Measurements from ENCODE around the gene WDFY2. TPM values are rescaled to one million over a fixed set of nuclear protein-coding genes. Genes with fewer than 3 reads are reported as not detected.

Gene WDFY2
- total and polyA plus RNA-seq, 2 of the 8 experiments (the other 6 are each of a cell fraction or from before 2014, with no cell fraction given): 13.9 to 29.0 TPM

DNA sequence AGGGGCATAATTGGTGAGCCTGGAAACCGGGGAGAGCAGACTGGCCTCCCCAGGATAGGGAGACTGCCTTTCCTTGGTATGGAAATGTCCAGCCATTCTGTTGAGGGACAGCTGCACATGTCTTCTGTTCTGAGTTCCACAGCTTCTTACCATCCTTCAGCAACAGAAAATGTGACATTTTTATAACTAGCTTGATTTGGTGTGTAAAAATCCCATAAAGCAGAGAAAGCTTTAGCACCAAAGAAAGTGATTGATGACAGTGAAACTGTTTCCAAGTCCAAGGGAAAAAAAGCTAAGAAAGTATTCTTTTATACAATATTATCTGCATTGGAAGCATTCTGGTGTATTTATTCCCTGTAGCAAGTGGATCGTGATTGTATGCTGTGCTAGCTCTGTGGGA lies 157.8 kb downstream of the WDFY2 start:
- FAIRE-seq (no peak), DNase-seq (ENCODE audit: low read depth in 1 of 2, low spot score in 2 of 2) (no peak)
- Histone ChIP-seq H3K56ac (replicated peaks; ENCODE audit: insufficient read length, low read depth, low read length) (no peak overlapping the region), H4K91ac (replicated peaks; ENCODE audit: insufficient read length, low read length) (no peak overlapping the region), H3K79me2 (ENCODE audit: control insufficient read depth in 1 of 2, insufficient read depth in 2 of 2, low read length in 2 of 2) (no peaks in the 10 kb centered on the region), H3K23ac (ENCODE audit: insufficient read length) (no peak overlapping the region), H2BK20ac (ENCODE audit: low read length) (no peak overlapping the region), H3K79me1 (ENCODE audit: low read depth, low read length) (no peaks in the 10 kb centered on the region; the same call in none of the 2 replicates), H4K5ac (ENCODE audit: insufficient read length, low read depth, low read length) (no peak overlapping the region), H2AK5ac (ENCODE audit: low read depth, low read length) (no peak overlapping the region), H3K4me2 (ENCODE audit: insufficient read depth in 1 of 2, low read depth in 2 of 2, low read length in 2 of 2) (no peak overlapping the region), H3K9ac (replicated peaks in 1 of 4; ENCODE audit: extremely low read depth in 1 of 4, low read depth in 3 of 4, low read length in 3 of 4) (no peak overlapping the region), H2BK12ac (ENCODE audit: low read depth, low read length) (no peak overlapping the region), H3K18ac (ENCODE audit: extremely low read depth, low read length) (no peak overlapping the region), H3K4me1 (replicated peaks in 1 of 4; ENCODE audit: control insufficient read depth in 3 of 4, insufficient read depth in 4 of 4, low read length in 3 of 4) (no peaks in the 10 kb centered on the region), H4K8ac (ENCODE audit: extremely low read depth, insufficient read depth, low read length) (no peak overlapping the region), H3K27me3 (replicated peaks in 1 of 4; ENCODE audit: control insufficient read depth in 3 of 4, extremely low read depth in 1 of 4, insufficient read depth in 3 of 4, low read length in 3 of 4) (no peaks in the 10 kb centered on the region), H3K4ac (replicated peaks; ENCODE audit: insufficient read length, low read depth, low read length) (no peak overlapping the region), H3K27ac (ENCODE audit: low read depth, low read length) (no peak overlapping the region), H3K14ac (ENCODE audit: insufficient read length) (no peak overlapping the region), H2AFZ (ENCODE audit: low read length) (no peak overlapping the region), H2BK120ac (replicated peaks; ENCODE audit: low read depth, low read length) (no peak overlapping the region), H3K9me3 (ENCODE audit: insufficient read depth in 2 of 2, low read depth in 1 of 2, low read length in 1 of 2) (no peaks in the 10 kb centered on the region), H2BK5ac (ENCODE audit: low read depth, low read length) (no peak overlapping the region), H3K23me2 (ENCODE audit: low read depth, low read length) (no peaks in the 10 kb centered on the region), H4K20me1 (replicated peaks in 1 of 2; ENCODE audit: control insufficient read depth in 1 of 2, insufficient read depth in 2 of 2, low read length in 2 of 2) (no peaks in the 10 kb centered on the region), H2BK15ac (ENCODE audit: low read length) (no peak overlapping the region), H3K4me3 (ENCODE audit: extremely low read depth in 1 of 4, insufficient read depth in 2 of 4, low read depth in 3 of 4, low read length in 4 of 4) (no peak overlapping the region), H3K36me3 (ENCODE audit: control insufficient read depth in 2 of 4, insufficient read depth in 4 of 4, low read length in 3 of 4) (peaks cover 2 to 25% (median 8%) of the 10 kb centered on the region in 4 experiments)
- TF ChIP-seq, protein P1, sequence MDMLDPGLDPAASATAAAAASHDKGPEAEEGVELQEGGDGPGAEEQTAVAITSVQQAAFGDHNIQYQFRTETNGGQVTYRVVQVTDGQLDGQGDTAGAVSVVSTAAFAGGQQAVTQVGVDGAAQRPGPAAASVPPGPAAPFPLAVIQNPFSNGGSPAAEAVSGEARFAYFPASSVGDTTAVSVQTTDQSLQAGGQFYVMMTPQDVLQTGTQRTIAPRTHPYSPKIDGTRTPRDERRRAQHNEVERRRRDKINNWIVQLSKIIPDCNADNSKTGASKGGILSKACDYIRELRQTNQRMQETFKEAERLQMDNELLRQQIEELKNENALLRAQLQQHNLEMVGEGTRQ (IDR thresholded peaks at IDR 0.05; ENCODE audit: low read length): no peak
- TF ChIP-seq TAF1 (IDR thresholded peaks at IDR 0.05; ENCODE audit: low read depth, low read length) (no peak), EZH2 (IDR thresholded peaks at IDR 0.05; ENCODE audit: low read depth, low read length, severe bottlenecking) (no peak), SIX5 (IDR thresholded peaks at IDR 0.05; ENCODE audit: low read depth, low read length) (no peak), KDM4A (IDR thresholded peaks at IDR 0.05; ENCODE audit: low read depth, low read length, severe bottlenecking) (no peak), SRF (IDR thresholded peaks at IDR 0.05; ENCODE audit: low read depth, low read length) (no peak), SP4 (IDR thresholded peaks at IDR 0.05; ENCODE audit: low read length) (no peak), RFX5 (IDR thresholded peaks at IDR 0.05; ENCODE audit: borderline replicate concordance, low read depth, low read length) (no peak), POLR2AphosphoS5 (IDR thresholded peaks at IDR 0.05; ENCODE audit: low read depth, low read length) (no peak), KDM5A (IDR thresholded peaks at IDR 0.05; ENCODE audit: low read length) (no peak)
- CTCF ChIA-PET (ENCODE audit: partially characterized antibody): interaction anchor here (0.6 to 2.9 kb wide), 11 partner anchors 9 to 307 kb away, joined by 3 to 8 read pairs (median 4); no protein-coding TSS in a partner anchor
- WGBS, 2 experiments (ENCODE audit: extremely low coverage in 1 of 2, insufficient coverage in 1 of 2, insufficient read length in 1 of 2, insufficient replicate concordance in 2 of 2, low coverage in 1 of 2, low lambda C conversion rate in 2 of 2, missing lambda C conversion rate in 1 of 2): 92% methylated on average over 2 of the region's 2 CpGs; no CpG with 5 or more reads in 1 of the 2 experiments
- POLR2A ChIA-PET (ENCODE audit: partially characterized antibody): interaction anchor here (1.0 to 2.3 kb wide), 3 partner anchors 55 to 289 kb away, joined by 3 to 8 read pairs (median 3); partner anchors contain the start of gene INTS6

Data from H1 (cell line).